C1 segment of cervical spinal cord (tissue), 14 donors: ENCODE measurements around the gene LRP1B.
"Not testable (repeated sequence)": the region's sequence is repeated elsewhere in the genome, so short reads cannot be mapped to it uniquely, and the experiment has no call there.

ENCODE experiments used
- DNase-seq, 14 donors: peaks; one replicate each; lab custom pipeline; 2025; lab: John Stamatoyannopoulos, UW

The LRP1B gene

DNA sequence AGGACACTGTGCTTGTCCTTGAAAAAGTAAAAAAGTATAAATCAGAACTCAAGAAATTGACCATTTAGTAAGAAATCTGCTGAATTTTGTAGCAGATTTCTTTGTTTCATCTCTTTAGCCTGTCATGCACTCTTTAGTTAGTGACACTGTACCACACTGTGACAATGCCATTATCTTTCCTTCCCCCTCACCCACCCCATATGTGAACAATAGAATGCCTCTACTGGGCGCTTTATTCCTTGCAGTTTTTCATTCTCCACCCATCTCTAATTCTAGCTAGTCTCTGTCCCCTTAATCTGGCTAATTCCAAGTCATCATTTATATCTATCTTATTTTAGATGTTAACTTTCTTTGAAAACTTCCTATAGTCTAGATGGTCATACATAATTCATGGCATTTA is 241.0 kb downstream of the LRP1B start:
- DNase-seq = peak in 1 of 14 donors; percentile 6

DNA sequence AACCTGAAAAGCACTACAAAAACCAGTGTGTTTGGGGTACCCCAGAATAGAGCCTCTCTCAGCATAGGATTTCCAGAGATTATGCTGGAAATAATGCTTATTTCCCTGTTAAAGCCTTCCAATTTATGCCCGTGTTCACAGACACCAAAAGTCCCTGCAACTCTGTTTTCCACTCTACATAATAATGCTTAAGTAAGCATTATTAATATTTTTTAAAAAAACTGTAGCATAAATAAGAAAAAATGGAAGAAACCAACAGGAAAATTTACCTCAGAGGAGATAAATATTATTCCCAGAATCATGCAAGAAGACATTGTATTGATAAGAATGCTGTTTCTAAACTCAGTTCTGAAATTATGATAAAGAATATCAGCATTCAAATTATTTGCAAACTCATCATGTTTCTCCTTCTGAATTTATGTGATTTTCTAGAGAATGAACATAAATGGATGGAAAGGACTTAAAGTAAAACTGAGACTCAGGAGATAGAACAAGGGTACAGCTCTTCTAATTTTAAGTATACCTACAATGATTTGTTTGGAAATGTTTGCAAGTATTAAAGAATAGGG is 241.7 kb downstream of the LRP1B start:
- DNase-seq = no peak

DNA sequence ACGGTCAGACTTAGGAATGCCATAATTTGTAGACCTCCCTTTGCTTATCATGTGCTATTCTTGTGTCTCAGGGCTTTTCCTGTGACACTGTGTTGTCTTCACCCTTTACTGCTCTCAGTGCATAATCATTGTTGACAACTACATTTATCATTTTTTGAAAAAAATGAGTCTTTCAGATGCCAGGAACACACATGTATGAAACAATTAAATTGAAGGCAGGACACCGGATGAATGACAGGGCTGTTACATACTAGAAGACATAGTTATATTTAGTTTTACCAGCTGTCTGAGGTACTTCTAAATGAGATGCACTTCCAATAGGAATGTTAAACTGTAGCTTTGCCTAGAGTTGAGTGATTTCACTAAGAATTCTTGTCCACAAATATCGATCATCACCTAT is 243.5 kb downstream of the LRP1B start:
- no peak for DNase-seq

DNA sequence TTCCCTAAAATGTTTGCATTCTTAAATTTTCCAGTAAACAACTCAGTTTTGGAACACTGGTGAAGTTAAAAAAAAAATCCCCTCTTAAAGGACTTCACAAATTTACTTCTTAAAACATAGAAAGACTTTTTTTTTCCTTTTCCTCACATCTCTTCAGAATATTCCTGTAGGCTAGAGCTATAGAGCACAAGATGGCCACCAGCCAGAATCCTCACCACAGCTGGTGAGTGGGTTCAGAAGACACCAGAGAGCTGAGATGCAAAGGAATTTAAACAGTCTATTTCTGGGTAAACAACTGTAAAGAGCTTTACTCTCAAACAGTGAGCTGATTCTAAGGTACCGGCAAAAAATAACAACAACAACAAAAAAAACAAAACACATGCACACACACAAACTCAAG is 252.8 kb downstream of the LRP1B start:
- DNase-seq = no peak

DNA sequence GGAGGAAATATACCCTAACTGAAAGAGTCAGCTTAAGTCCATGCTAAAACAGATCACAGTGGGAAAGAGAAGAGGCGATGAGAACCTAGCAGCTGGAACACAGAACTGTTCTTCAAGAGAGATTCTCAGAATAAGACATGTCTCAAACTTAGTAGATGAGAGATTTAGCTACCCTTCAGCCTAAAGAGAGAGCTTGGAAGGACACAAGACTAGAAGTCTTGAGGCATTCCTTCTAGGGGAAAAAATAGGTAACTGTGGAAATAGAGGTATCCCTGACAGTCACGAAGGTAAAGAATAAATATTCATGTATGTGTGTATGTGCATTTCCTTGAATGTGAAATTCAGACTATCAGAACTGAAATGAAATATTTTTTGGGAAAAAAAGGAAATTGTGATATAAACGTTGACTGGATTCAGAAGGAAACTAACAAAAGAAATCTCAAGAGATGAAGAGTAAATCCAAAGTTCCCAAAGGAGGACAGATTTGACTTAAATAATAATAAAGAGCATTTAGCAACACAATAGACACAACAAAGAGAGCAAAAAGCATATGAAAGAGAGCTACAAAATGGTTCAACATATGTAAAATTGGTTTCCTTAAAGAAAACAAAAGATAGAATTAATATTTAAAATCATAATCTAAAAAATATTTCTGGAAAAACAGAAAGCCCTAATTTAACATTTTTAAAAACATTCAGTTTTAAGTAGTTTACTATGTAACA is 258.7 kb downstream of the LRP1B start:
- DNase-seq = no peak

DNA sequence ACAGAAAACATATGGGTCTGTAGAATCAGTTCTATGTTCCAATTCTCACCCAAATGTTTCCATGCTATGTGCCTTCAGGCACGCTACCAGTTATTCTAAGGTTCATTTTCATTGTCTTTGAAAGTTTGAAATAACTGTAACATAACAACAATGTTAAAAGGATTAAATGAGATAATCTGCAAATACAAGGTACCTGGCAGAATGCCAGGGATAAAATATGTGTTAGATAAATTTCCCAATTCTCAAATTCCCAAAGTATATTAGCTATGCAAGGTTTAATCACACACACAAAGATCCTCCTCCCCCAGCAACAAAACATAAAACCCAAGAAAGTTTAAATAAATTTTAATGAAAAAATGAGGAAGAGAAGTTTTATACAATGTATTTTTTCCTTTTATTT is 261.2 kb downstream of the LRP1B start:
- no peak for DNase-seq

DNA sequence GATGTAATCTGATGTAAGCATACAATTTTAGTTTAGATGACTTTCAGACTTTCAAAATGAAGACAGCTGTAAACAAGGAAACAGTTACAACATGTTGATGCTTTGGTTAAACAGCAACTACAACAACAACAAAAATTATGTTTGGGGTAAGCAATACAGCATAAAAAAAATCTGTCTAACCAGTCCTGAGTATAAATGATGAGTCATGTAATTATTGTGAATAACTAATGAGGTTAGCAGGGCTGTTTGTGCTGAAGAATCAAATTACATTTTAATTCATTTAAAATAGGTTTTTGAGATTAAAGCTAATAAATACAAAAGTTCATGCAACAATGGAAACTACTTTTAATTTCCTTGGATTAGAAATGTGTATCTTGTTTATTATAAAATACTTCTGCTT is 266.9 kb downstream of the LRP1B start:
- no peak for DNase-seq

DNA sequence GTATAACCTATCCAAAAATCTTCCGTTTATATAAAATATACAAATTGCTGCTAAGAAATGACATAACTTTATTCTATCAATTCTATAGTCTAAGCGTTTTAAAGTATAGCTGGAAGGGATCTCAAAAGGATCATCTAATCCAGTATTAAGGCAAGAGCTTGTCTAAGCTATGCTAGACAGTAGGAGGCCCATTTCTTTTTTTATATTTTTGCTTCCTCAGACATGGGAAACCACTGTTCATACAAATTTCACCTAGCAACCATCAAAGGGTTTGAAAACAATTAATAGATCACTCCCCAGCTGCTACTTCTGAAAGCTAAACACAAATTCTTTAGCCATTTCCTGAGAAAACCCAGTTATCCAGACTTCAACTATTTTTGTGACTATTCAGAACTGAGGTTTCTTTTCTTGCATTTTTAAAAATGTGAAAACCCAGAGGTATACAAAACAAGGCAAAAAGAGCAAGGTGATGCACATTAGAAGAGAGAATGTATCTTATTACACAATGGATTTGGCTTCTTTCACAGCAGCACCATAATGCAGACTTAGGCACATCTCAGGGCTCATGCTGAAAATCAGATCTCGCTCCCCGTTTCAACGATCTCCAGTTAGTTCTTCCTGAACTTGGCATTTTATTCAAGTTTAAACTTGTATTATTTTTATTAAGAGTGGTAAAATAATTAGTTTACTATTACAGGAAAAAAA is 274.4 kb downstream of the LRP1B start:
- no peak for DNase-seq

DNA sequence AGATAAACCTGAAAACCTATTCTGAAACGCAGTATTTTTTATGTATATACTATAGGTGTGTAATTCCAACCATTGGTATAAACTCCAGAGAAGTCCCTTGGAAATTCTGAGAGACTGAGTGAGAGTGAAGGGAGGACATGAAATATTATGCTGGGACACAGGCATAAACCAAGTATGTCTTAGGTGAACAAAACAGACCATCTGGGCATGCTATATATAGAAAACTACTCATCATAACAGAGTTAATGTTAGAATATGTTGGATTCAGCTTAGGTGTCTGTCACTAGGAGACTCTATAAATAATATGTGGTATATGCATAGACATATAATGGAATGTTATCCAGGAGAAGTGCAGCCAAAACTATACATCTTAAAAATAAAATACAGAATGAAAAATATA is 282.6 kb downstream of the LRP1B start:
- DNase-seq = peak in 1 of 14 donors; percentile 36

DNA sequence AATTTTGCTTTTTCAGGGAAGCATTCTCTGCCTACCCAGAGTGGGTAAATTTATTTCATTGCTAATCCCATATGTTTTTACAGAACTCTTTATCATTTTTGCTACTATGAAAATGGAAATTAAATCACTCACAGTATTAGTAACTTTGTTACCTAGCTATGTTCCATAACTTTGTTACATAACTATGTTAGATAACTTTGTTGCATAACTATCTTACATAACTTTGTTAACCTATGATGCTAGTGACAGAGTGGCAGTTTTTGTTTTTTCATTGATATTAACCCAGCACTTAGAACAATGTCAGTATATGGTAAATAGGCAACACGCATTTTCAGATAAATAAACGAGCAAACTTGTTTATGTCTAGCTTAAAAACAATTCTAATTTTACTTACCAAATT is 286.6 kb downstream of the LRP1B start:
- no peak for DNase-seq

DNA sequence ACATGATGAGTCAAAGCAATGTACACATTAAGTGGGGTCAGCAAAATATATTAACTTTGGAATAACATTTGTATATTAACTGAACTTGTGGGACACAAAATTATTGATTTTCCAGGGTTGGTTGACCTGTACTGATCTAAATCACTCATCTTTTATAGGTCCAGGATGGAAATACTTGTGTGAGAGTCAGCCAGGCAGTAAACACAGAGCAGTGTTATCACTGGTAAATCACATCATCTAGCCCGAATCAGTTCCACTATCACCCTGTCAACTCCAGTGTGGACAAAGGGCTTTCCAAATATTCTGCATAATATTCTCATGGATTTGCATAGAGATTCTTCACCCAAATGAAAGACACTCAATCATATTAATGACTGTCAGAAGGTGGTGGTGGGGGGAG is 295.7 kb downstream of the LRP1B start:
- no peak for DNase-seq

DNA sequence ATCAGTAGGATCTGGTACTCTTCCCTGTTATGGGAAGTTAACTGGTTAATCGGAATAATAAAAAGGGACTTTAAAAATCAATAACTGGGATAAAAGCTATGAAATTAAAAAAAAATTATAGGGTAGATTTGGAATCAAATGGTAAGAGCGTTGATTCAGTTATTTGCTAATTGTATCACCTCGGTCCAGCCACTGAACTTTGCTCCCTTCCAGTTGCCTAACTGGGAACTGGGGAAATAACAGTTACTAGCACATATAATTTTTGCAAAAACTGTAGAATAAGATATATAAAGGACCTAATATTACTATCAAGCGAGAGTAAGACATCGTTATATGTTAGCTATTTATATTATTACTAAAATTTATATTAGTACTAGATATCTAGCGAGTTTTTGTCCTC is 302.1 kb downstream of the LRP1B start:
- DNase-seq = no peak

DNA sequence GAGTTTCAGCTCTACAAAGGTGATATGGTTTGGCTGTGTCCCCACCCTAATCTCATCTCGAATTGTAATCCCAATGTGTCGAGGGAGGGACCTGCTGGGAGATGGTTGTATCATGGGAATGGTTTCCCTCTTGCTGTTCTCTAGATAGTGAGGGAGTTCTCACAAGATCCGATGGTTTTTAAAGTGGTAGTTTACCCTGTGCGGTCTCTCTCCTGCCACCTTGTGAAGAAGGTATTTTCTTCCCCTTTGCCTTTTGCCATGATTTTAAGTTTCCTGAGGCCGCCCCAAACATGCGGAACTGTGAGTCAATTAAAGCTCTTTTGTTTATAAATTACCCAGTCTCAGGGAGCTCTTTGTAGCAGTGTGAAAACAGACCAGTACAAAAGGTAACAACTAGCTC is 306.0 kb downstream of the LRP1B start:
- no peak for DNase-seq

DNA sequence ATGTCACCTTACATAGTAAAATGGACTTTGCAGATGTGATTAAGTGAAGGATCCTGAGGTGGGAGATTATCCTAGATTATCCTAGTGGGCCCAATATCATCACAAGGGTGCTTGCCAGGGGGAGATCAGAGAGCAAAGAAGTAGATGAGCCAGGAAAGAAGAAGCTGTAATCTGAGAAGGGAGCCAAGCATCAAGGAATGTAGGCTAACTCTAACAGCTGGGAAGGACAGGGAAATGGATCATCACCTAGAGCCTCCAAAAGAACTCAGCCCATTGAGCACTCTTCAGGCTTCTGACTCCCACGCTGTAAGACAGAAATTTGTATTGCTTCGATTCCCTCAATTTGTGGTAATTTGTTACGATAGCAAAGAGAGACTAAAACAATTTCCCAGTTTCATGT is 309.9 kb downstream of the LRP1B start:
- no peak for DNase-seq

DNA sequence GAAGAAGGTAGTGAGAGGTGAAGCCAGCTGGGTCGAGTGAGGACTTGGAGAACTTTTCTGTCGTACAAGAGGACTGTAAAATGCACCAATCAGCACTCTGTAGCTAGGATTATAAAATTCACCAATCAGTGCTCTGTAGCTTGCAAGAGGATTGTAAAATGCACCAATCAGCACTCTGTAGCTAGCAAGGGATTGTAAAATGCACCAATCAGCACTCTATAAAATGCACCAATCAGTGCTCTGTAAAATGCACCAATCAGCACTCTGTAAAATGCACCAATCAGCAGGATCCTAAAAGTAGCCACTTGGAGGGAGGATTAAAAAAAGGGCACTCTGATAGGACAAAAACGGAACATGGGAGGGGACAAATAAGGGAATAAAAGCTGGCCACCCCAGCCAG is 315.5 kb downstream of the LRP1B start:
- DNase-seq = not testable (repeated sequence)

DNA sequence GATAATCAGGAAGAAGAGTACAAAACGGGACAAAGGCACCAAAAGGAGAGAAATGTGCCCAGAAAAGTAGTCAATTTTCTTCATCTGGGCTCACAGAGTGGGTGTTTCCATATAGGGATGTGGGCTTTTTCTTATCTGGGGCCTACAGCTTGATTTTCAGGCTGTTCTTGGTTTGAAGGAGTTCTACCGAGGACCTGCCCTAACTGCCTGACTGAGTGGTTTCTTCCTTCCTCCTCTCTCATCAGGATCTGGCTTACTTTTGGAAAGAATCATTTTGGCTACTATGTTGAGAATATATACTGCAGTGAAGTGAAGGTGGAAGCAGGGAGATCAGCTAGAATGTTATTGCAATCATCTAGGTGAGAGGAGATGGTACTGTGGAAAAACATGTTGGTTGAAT is 316.7 kb downstream of the LRP1B start:
- DNase-seq = no peak

DNA sequence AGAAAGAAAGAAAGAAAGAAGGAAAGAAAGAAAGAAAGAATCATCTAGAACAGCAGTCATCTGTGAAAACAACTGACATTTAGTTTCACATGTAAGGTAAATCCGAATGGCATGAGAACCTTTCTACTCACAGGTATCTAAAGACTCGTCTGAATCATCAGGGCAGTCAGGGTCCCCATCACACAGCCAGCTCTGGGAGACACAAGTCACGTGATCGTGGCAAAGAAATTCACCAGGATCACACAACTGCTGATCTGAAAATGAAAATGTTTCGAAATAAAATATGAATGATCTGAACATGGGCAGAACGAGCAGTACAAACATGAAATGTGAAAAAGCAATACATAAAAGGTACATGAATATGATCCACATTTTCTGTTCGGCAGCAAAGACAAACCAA is 320.7 kb downstream of the LRP1B start:
- no peak for DNase-seq

DNA sequence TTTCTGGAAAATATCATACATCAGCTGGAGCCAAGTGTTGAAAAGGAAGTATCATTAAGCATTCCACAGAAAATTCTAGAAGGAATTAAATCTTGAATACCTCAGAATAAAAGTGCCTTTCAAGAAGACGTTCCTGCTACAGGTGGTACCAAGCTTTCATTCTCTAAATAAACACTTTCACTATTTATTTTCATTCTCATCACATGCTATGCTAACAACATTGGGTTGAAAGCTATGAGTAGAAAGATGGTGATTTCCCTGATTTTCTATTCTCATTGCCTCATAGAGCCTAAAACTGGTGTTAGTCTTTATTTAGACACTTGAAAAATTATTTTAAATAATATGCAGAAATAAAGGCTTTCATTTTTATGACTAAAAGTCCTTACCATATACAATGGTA is 324.7 kb downstream of the LRP1B start:
- DNase-seq = no peak

DNA sequence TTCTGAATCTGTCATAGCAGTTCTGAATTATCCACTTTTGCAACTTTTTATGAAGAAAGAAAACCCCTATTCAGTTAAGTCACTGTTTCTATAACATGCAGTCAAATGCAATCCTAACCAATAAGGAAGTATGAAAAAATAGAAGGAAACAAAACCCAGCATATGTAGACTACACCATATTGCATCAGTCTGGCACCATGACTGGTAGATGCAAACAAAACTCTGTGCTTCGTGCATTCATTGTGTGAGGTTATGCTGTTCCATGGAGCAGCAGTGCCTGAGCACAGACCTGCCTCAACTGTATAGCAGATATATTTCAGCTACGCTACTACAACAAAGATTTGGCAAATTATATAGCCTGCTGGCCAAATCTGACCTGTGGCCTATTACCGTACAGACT is 325.5 kb downstream of the LRP1B start:
- DNase-seq = no peak

DNA sequence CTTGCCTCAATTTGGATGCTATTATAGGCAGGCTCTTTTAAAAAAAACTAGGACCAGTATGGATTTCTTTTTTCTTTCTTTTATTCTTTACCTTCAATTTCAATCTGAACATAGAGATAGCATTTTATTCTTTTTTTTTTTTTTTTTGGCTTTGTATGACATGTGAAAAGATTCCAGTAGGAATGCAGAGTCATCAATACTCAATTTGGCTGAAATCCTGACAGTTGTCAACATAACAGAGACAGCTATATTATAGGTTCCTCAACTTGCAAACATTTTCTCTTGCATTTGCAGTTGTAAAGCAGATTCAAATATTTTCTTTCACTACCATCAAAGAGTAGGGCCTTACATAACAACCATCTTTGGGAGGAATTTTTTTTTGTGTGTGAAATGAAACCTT is 334.4 kb downstream of the LRP1B start:
- DNase-seq = no peak

DNA sequence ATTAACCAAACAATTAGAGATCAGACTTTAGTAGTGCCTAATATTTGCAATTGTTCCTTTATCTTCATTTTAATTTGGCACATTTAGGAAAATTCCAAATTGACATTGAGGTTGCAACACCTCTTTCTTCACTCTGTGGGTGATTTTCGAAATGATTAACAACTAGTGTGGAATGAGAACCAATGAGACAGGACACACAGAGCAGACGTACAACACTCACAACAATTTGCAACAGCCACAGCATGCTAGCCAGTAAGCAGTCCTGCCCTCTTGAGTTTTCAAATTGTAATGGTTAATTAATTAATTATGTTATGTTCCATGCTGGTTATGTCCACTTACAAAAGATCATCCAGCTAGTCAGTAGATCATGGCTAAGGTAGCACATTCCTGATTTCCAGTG is 339.3 kb downstream of the LRP1B start:
- DNase-seq = no peak

DNA sequence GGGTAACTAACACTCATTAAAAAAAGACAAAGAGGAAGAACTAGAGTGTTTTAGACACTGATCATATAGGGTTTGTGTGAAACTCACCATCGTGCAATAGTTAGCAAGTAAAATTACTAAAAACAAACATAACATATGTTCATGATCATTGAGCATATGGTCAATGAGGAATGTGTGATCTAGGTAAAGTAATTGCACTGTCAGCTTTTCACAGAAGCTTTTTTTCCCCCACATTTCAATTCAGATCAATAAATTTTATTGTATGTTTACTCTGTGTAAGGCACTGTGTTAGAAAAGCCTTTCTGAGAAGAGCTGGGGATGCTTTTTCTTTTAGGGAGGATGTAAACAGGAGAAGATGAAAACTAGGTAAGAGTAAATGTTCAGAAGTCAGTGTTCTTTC is 348.2 kb downstream of the LRP1B start:
- no peak for DNase-seq

DNA sequence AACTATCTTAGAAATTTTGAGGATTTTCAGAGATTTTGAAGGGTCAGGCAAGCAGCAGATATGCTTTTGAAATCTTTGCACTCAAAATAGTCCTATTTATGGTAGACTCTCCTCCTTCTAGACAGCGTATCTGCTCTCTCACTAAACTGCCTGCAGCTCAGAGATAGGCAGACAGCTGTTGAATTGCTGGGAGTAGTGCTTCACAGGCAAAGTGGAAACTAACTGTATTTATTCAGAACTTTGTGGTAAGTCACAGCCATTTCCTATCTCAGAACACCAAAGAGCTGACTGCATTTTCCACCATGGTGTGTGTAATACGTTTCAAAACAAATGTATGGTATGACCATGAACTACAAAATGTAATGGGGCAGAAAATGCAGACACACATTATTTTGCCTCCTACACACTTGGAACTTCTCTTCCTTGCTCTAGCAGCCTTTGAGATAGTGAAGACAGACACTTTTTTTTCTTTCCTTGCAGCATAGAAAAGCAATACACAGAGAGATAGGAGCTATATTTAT is 352.4 kb downstream of the LRP1B start:
- DNase-seq = no peak
